ENCODE measurements around the gene CAMK2A.

CAMK2A gene

GRCh38 chr5:150303660-150304386 is 14.2 kb upstream of the CAMK2A start:
- Histone ChIP-seq H3K27ac (ENCODE audit: low read depth, low read length) (no peak overlapping the region), H3K4me2 (ENCODE audit: low read length) (no peak overlapping the region), H3K36me3 (ENCODE audit: control insufficient read depth, low read length) (no peaks in the 10 kb centered on the region), H3K9me2 (replicated peaks; ENCODE audit: control insufficient read depth, low read length) (no peaks in the 10 kb centered on the region), H3K27me3 (ENCODE audit: control insufficient read depth, low read length) (peaks cover 17% of the 10 kb centered on the region), H3K4me1 (ENCODE audit: control insufficient read depth, low read length) (no peaks in the 10 kb centered on the region), H4K20me1 (ENCODE audit: control insufficient read depth, insufficient read depth, low read depth, low read length) (no peaks in the 10 kb centered on the region), H3K79me2 (ENCODE audit: control insufficient read depth, low read length) (no peaks in the 10 kb centered on the region), H3K9me3 (ENCODE audit: control insufficient read depth, insufficient read depth, low read length) (no peaks in the 10 kb centered on the region), H3K4me3 (ENCODE audit: low read length) (no peak overlapping the region), H3F3A (ENCODE audit: control insufficient read depth, insufficient read depth) (no peaks in the 10 kb centered on the region)
- TF ChIP-seq CTCF (IDR thresholded peaks at IDR 0.05; ENCODE audit: low read depth, low read length, poor library complexity, severe bottlenecking) = no peak
- no peak for TF ChIP-seq EZH2phosphoT487 (IDR thresholded peaks at IDR 0.05; ENCODE audit: borderline replicate concordance, low read length)

- Histone ChIP-seq H3K4me3 (ENCODE audit: low read length) (no peak overlapping the region), H3K79me2 (ENCODE audit: control insufficient read depth, low read length) (no peaks in the 10 kb centered on the region), H3K27me3 (ENCODE audit: control insufficient read depth, low read length) (peaks cover 17% of the 10 kb centered on the region), H3F3A (ENCODE audit: control insufficient read depth, insufficient read depth) (no peaks in the 10 kb centered on the region), H3K9me3 (ENCODE audit: control insufficient read depth, insufficient read depth, low read length) (no peaks in the 10 kb centered on the region), H3K4me2 (ENCODE audit: low read length) (no peak overlapping the region), H3K36me3 (ENCODE audit: control insufficient read depth, low read length) (no peaks in the 10 kb centered on the region), H3K9me2 (replicated peaks; ENCODE audit: control insufficient read depth, low read length) (no peaks in the 10 kb centered on the region), H3K27ac (ENCODE audit: low read depth, low read length) (no peak overlapping the region), H4K20me1 (ENCODE audit: control insufficient read depth, insufficient read depth, low read depth, low read length) (no peaks in the 10 kb centered on the region), H3K4me1 (ENCODE audit: control insufficient read depth, low read length) (no peaks in the 10 kb centered on the region)
- TF ChIP-seq EZH2phosphoT487 (IDR thresholded peaks at IDR 0.05; ENCODE audit: borderline replicate concordance, low read length) (no peak), CTCF (IDR thresholded peaks at IDR 0.05; ENCODE audit: low read depth, low read length, poor library complexity, severe bottlenecking) (no peak)
These were observed 13.6 kb upstream of the CAMK2A start for GRCh38 chr5:150303070-150303615.

- Histone ChIP-seq H3K4me3 (ENCODE audit: low read length) (no peak within 1 kb of the TSS), H3K9me2 (replicated peaks; ENCODE audit: control insufficient read depth, low read length) (no peaks in the 10 kb centered on the region), H3K4me2 (ENCODE audit: low read length) (no peak within 1 kb of the TSS), H3K4me1 (ENCODE audit: control insufficient read depth, low read length) (no peaks in the 10 kb centered on the region), H4K20me1 (ENCODE audit: control insufficient read depth, insufficient read depth, low read depth, low read length) (no peaks in the 10 kb centered on the region), H3K36me3 (ENCODE audit: control insufficient read depth, low read length) (no peaks in the 10 kb centered on the region), H3K27ac (ENCODE audit: low read depth, low read length) (no peak within 1 kb of the TSS), H3K27me3 (ENCODE audit: control insufficient read depth, low read length) (peaks cover 17% of the 10 kb centered on the region; the same call in 1 of the 2 replicates), H3K79me2 (ENCODE audit: control insufficient read depth, low read length) (no peaks in the 10 kb centered on the region), H3K9me3 (ENCODE audit: control insufficient read depth, insufficient read depth, low read length) (no peaks in the 10 kb centered on the region), H3F3A (ENCODE audit: control insufficient read depth, insufficient read depth) (no peaks in the 10 kb centered on the region)
- TF ChIP-seq CTCF (IDR thresholded peaks at IDR 0.05; ENCODE audit: low read depth, low read length, poor library complexity, severe bottlenecking) (no peak), EZH2phosphoT487 (IDR thresholded peaks at IDR 0.05; ENCODE audit: borderline replicate concordance, low read length) (no peak)
These were observed 12.9 kb upstream of the CAMK2A start, which contains the start of gene ARSI for GRCh38 chr5:150302301-150303069. ARSI (minus strand) TSS chr5:150302905; CDS start chr5:150302373, 532 bp downstream.
